Right cardiac atrium (tissue), 5 donors: ENCODE results near the gene CBLC. TPM values are rescaled to one million over a fixed set of nuclear protein-coding genes. Genes with fewer than 3 reads are reported as not detected.
"Not testable (repeated sequence)": the region's sequence is repeated elsewhere in the genome, so short reads cannot be mapped to it uniquely, and the experiment has no call there.

Experiments used
- ATAC-seq, 2 donors: fragments of 200-7000 bp; cut with Tn5 transposase; one replicate each; pipeline versions ENCODE4 v1.8.0 to v1.9.1; 2020; ENCODE audit warnings: moderate library complexity in 2 of 2, mild to moderate bottlenecking in 1 of 2
- DNase-seq, 3 donors: peaks; one replicate each; pipeline ENCODE4 v3.0.0-alpha.2; 2020
- H3K27ac ChIP-seq: one replicate; pipeline ENCODE4 v1.5.1; 2013; ENCODE audit warnings: mild to moderate bottlenecking, low read length, control low read depth, moderate library complexity
- H3K27me3 ChIP-seq: one replicate; pipeline ENCODE4 v1.6.1; 2013; ENCODE audit not compliant: control insufficient read depth, insufficient read depth
- H3K4me1 ChIP-seq: one replicate; pipeline ENCODE4 v1.6.1; 2013; ENCODE audit warnings: low read length; ENCODE audit not compliant: control insufficient read depth, insufficient read depth
- H3K4me3 ChIP-seq: one replicate; pipeline ENCODE4 v1.5.1; 2013; ENCODE audit warnings: low read length, control low read depth
- H3K9me3 ChIP-seq: one replicate; pipeline ENCODE4 v1.6.1; 2013; ENCODE audit warnings: low read length; ENCODE audit not compliant: control insufficient read depth
- WGBS: extraction: QIAGEN DNeasy Blood & Tissue Kit; methylation state at CpG from one replicate; pipeline ENCODE4 v1.1.7; 2013; 5-methylcytosine and 5-hydroxymethylcytosine counted together
- intact Hi-C, 4 donors: fragments of 100-400 bp; cut with DNase I; formaldehyde crosslinking; loops; one replicate each; pipeline versions ENCODE4 v1.11.0 to v1.14.0; 2022 to 2023
- polyA plus RNA-seq: library from polyadenylated mRNA; stranded (reverse); fragments of 200-250 nt; gene quantifications from one replicate; pipeline ENCODE4 v1.2.3, GENCODE V29; 2013
- total RNA-seq, 4 donors: library from RNA; stranded (reverse); fragmentation: NEBNext Ultra II Directional; extraction: Animal tissue kit (Norgen Biotek cat#: 25700); gene quantifications; one replicate each; pipeline ENCODE4 v1.2.1, GENCODE V29; 2021
- donor health status: healthy with polysubstance abuse.
- donor health status: DM: no; HTN: yes; CAD: no.
- donor health status: DM: no; HTN: no; CAD: no.
- donor health status: DM: no; HTN: yes; CAD: no; lungs with severe emphysema.
- donor health status: DM: yes; HTN: yes; CAD: no.

Gene CBLC
- total and polyA plus RNA-seq, 5 donors = not detected

- no peaks in the 10 kb centered on the region for H3K27me3 ChIP-seq
- H3K27ac ChIP-seq = no peak overlapping the region
- no peak overlapping the region for H3K4me3 ChIP-seq
- intact Hi-C loops = no loop called here
- H3K9me3 ChIP-seq = no peaks in the 10 kb centered on the region
- DNase-seq (peak in 1 of 3 donors; percentile 0), ATAC-seq (no peak)
- 74% methylated on average over 11 of the region's 11 CpGs for WGBS
- H3K4me1 ChIP-seq = no peaks in the 10 kb centered on the region
Observed at GRCh38 chr19:44767295-44768180, 10.2 kb upstream of the CBLC start.

GRCh38 chr19:44770550-44771257, 7.0 kb upstream of the CBLC start:
- intact Hi-C loops = loop anchor here (1.0 to 5.0 kb wide), 4 partner anchors 46 to 82 kb away; no protein-coding TSS in a partner anchor
- Histone ChIP-seq H3K4me1 (no peaks in the 10 kb centered on the region), H3K27me3 (no peaks in the 10 kb centered on the region), H3K4me3 (no peak overlapping the region), H3K27ac (no peak overlapping the region), H3K9me3 (no peaks in the 10 kb centered on the region)
- DNase-seq (peak; percentile 91 to 96 (median 95)), ATAC-seq (peak; percentile 98)
- 17% methylated on average over 15 of the region's 15 CpGs for WGBS

- WGBS = 72% methylated on average over 18 of the region's 18 CpGs
- DNase-seq, H3K9me3 ChIP-seq, H3K4me3 ChIP-seq, ATAC-seq, H3K4me1 ChIP-seq, H3K27ac ChIP-seq, H3K27me3 ChIP-seq: not testable (repeated sequence)
- intact Hi-C loops = loop anchor here in 1 of 4 donors (5.0 kb wide), 1 partner anchor 50 kb away; no protein-coding TSS in a partner anchor
Observed at GRCh38 chr19:44772144-44772543, 5.5 kb upstream of the CBLC start.

- Histone ChIP-seq H3K27me3 (no peaks in the 10 kb centered on the region), H3K27ac (no peak overlapping the region), H3K4me3 (no peak overlapping the region), H3K9me3 (no peaks in the 10 kb centered on the region), H3K4me1 (no peaks in the 10 kb centered on the region)
- DNase-seq (no peak), ATAC-seq (no peak)
- intact Hi-C loops = loop anchor here in 1 of 4 donors (5.0 kb wide), 1 partner anchor 51 kb away; no protein-coding TSS in a partner anchor
- WGBS = 42% methylated on average over 3 of the region's 3 CpGs
Observed at GRCh38 chr19:44772959-44773358, 4.7 kb upstream of the CBLC start.

- DNase-seq (peak in 1 of 3 donors; percentile 0), ATAC-seq (no peak)
- no peaks in the 10 kb centered on the region for H3K4me1 ChIP-seq
- H3K9me3 ChIP-seq = no peaks in the 10 kb centered on the region
- H3K27me3 ChIP-seq = no peaks in the 10 kb centered on the region
- WGBS = 85% methylated on average over 6 of the region's 6 CpGs
- no peak overlapping the region for H3K27ac ChIP-seq
- intact Hi-C loops = no loop called here
- H3K4me3 ChIP-seq = no peak overlapping the region
Observed at GRCh38 chr19:44775676-44776240, 1.9 kb upstream of the CBLC start.

GRCh38 chr19:44776402-44777096, 1.1 kb upstream of the CBLC start:
- no peak overlapping the region for H3K27ac ChIP-seq
- no peaks in the 10 kb centered on the region for H3K4me1 ChIP-seq
- H3K9me3 ChIP-seq = no peaks in the 10 kb centered on the region
- H3K4me3 ChIP-seq = no peak overlapping the region
- intact Hi-C loops = no loop called here
- DNase-seq (peak in 2 of 3 donors; percentile 46 to 51), ATAC-seq (peak in 1 of 2 donors; percentile 53)
- no peaks in the 10 kb centered on the region for H3K27me3 ChIP-seq
- 92% methylated on average over 23 of the region's 23 CpGs for WGBS

GRCh38 chr19:44779150-44779549, 1.5 kb downstream of the CBLC start:
- no peak for ATAC-seq
- H3K4me1 ChIP-seq = no peaks in the 10 kb centered on the region
- H3K27ac ChIP-seq = no peak overlapping the region
- H3K4me3 ChIP-seq = no peak overlapping the region
- 95% methylated on average over 2 of the region's 2 CpGs for whole genome bisulfite sequencing
- intact Hi-C loops = no loop called here
- H3K9me3 ChIP-seq = no peaks in the 10 kb centered on the region
- peak in 2 of 3 donors; percentile 10 to 15 for DNase-seq
- no peaks in the 10 kb centered on the region for H3K27me3 ChIP-seq

GRCh38 chr19:44781694-44782093, 4.0 kb downstream of the CBLC start:
- DNase-seq = peak in 2 of 3 donors; percentile 30 to 45
- intact Hi-C loops = loop anchor here in 1 of 4 donors (10.0 kb wide), 1 partner anchor 207 kb away; no protein-coding TSS in a partner anchor
- not testable (repeated sequence) for H3K4me1 ChIP-seq, ATAC-seq, H3K9me3 ChIP-seq, H3K27me3 ChIP-seq, H3K4me3 ChIP-seq, H3K27ac ChIP-seq
- WGBS = 94% methylated on average over 2 of the region's 2 CpGs

- no peak overlapping the region for H3K27ac ChIP-seq
- no peaks in the 10 kb centered on the region for H3K4me1 ChIP-seq
- DNase-seq (peak in 2 of 3 donors; percentile 5 to 10), ATAC-seq (no peak)
- H3K9me3 ChIP-seq = no peaks in the 10 kb centered on the region
- no peak overlapping the region for H3K4me3 ChIP-seq
- intact Hi-C loops = loop anchor here in 1 of 4 donors (10.0 kb wide), 1 partner anchor 208 kb away; no protein-coding TSS in a partner anchor
- 92% methylated on average over 5 of the region's 5 CpGs for WGBS
- no peaks in the 10 kb centered on the region for H3K27me3 ChIP-seq
Observed at GRCh38 chr19:44782729-44783128, 5.0 kb downstream of the CBLC start.

GRCh38 chr19:44783545-44783944, 5.9 kb downstream of the CBLC start:
- ATAC-seq = no peak
- WGBS = 91% methylated on average over 4 of the region's 4 CpGs

More at GRCh38 chr19:44783545-44783944, 5.9 kb downstream of the CBLC start:
- intact Hi-C loops = loop anchor here in 1 of 4 donors (10.0 kb wide), 1 partner anchor 209 kb away; no protein-coding TSS in a partner anchor
- H3K4me3 ChIP-seq = no peak overlapping the region
- no peak for DNase-seq
- H3K4me1 ChIP-seq = no peaks in the 10 kb centered on the region
- no peaks in the 10 kb centered on the region for H3K27me3 ChIP-seq
- no peak overlapping the region for H3K27ac ChIP-seq
- no peaks in the 10 kb centered on the region for H3K9me3 ChIP-seq
